ENCODE data around the gene BMP6.

DNA sequence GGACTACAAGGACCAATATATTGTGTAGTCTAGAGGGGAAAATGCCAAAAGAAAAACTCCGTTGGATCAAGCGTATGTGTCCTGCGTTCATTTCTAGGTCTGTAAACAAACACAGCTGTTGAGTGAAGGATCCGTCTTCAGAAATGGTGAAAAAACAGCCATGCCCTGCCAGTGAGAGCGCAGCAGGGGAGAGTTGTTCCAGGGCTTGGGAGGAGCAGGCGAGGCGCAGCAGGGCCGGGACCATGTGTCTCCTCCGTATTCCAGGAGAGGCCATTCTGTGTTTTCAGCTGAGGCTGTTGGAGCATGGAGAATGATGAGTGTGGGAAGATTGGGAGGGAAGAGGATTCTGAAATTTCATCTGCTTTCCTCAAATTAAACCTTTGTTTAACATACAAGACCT lies 38.0 kb downstream of the BMP6 start:
- TF ChIP-seq RAD21 (IDR thresholded peaks at IDR 0.05; ENCODE audit: low read length) (no peak), POLR2A (IDR thresholded peaks at IDR 0.05; ENCODE audit: low read depth, low read length) (no peak), BHLHE40 (IDR thresholded peaks at IDR 0.05; ENCODE audit: low read depth, low read length) (no peak), CHD1 (IDR thresholded peaks at IDR 0.05; ENCODE audit: low read depth, low read length) (no peak), RFX5 (IDR thresholded peaks at IDR 0.05; ENCODE audit: low read depth, low read length) (no peak), MAZ (IDR thresholded peaks at IDR 0.05; ENCODE audit: borderline replicate concordance, low read depth, low read length) (no peak), SMC3 (IDR thresholded peaks at IDR 0.05; ENCODE audit: low read depth, low read length) (no peak), NFE2L2 (IDR thresholded peaks at IDR 0.05; ENCODE audit: low read depth, low read length) (no peak), CEBPB (IDR thresholded peaks at IDR 0.05; ENCODE audit: low read depth, low read length) (no peak)
- TF ChIP-seq, protein P1, sequence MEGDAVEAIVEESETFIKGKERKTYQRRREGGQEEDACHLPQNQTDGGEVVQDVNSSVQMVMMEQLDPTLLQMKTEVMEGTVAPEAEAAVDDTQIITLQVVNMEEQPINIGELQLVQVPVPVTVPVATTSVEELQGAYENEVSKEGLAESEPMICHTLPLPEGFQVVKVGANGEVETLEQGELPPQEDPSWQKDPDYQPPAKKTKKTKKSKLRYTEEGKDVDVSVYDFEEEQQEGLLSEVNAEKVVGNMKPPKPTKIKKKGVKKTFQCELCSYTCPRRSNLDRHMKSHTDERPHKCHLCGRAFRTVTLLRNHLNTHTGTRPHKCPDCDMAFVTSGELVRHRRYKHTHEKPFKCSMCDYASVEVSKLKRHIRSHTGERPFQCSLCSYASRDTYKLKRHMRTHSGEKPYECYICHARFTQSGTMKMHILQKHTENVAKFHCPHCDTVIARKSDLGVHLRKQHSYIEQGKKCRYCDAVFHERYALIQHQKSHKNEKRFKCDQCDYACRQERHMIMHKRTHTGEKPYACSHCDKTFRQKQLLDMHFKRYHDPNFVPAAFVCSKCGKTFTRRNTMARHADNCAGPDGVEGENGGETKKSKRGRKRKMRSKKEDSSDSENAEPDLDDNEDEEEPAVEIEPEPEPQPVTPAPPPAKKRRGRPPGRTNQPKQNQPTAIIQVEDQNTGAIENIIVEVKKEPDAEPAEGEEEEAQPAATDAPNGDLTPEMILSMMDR (conservative IDR thresholded peaks at IDR 0.05; ENCODE audit: low read depth, low read length), result no peak
- TF ChIP-seq, protein P2, sequence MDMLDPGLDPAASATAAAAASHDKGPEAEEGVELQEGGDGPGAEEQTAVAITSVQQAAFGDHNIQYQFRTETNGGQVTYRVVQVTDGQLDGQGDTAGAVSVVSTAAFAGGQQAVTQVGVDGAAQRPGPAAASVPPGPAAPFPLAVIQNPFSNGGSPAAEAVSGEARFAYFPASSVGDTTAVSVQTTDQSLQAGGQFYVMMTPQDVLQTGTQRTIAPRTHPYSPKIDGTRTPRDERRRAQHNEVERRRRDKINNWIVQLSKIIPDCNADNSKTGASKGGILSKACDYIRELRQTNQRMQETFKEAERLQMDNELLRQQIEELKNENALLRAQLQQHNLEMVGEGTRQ (IDR thresholded peaks at IDR 0.05; ENCODE audit: low read depth, low read length), result no peak
